H9 (cell line): ENCODE measurements around the gene BCAR3. TPM values are rescaled to one million over a fixed set of nuclear protein-coding genes. Genes with fewer than 3 reads are reported as not detected.

Experiments used
- DNase-seq: peaks from one replicate; pipeline ENCODE4 v3.0.0-alpha.2; 2017
- H2AFZ ChIP-seq: one replicate; pipeline ENCODE4 v1.6.1; 2013; ENCODE audit warnings: mild to moderate bottlenecking, low read length, control low read depth, moderate library complexity
- H2AK5ac ChIP-seq: 2 replicates; pipeline ENCODE4 v1.6.1; 2013; ENCODE audit warnings: low read length, control low read depth, mixed read lengths; ENCODE audit not compliant: insufficient read length
- H2BK120ac ChIP-seq: one replicate; pipeline ENCODE4 v1.6.1; 2013; ENCODE audit warnings: low read depth, mild to moderate bottlenecking, low read length, control low read depth, inconsistent platforms; ENCODE audit not compliant: poor library complexity, severe bottlenecking
- H2BK12ac ChIP-seq: 2 replicates; pipeline ENCODE4 v1.6.1; 2013; ENCODE audit warnings: low read length, control low read depth, mixed read lengths, low read depth; ENCODE audit not compliant: insufficient read length
- H2BK15ac ChIP-seq: 2 replicates; pipeline ENCODE4 v1.6.1; 2013; ENCODE audit warnings: low read depth, low read length, control low read depth
- H2BK20ac ChIP-seq: one replicate; pipeline ENCODE4 v1.6.1; 2013; ENCODE audit warnings: low read depth, mild to moderate bottlenecking, low read length, control low read depth, inconsistent platforms; ENCODE audit not compliant: poor library complexity, severe bottlenecking
- H2BK5ac ChIP-seq: 2 replicates; pipeline ENCODE4 v1.6.1; 2013; ENCODE audit warnings: low read length, control low read depth, mixed read lengths; ENCODE audit not compliant: insufficient read length
- H3K14ac ChIP-seq: 2 replicates; pipeline ENCODE4 v1.6.1; 2013; ENCODE audit warnings: low read length, control low read depth; ENCODE audit not compliant: insufficient read depth
- H3K18ac ChIP-seq: 2 replicates; pipeline ENCODE4 v1.6.1; 2013; ENCODE audit warnings: low read depth, mild to moderate bottlenecking, mixed read lengths, low read length, control low read depth; ENCODE audit not compliant: insufficient read length
- H3K23ac ChIP-seq: 2 replicates; pipeline ENCODE4 v1.6.1; 2013; ENCODE audit warnings: low read length, control low read depth, mixed read lengths, low read depth; ENCODE audit not compliant: insufficient read length
- H3K23me2 ChIP-seq: 2 replicates; pipeline ENCODE4 v1.6.1; 2013; ENCODE audit warnings: low read depth, mild to moderate bottlenecking, mixed read lengths, low read length, control low read depth; ENCODE audit not compliant: insufficient read length, poor library complexity, severe bottlenecking
- H3K27ac ChIP-seq: 2 replicates; pipeline ENCODE4 v1.5.1; 2013; ENCODE audit warnings: low read length, control low read depth, mixed read lengths, low read depth; ENCODE audit not compliant: insufficient read length
- H3K27me3 ChIP-seq: 2 replicates; pipeline ENCODE4 v1.6.1; 2013; ENCODE audit warnings: low read length, control low read depth, inconsistent platforms; ENCODE audit not compliant: insufficient read depth
- H3K4ac ChIP-seq: 2 replicates; pipeline ENCODE4 v1.6.1; 2013; ENCODE audit warnings: low read depth, mild to moderate bottlenecking, control low read depth, inconsistent platforms, low read length, moderate library complexity
- H3K4me1 ChIP-seq: 2 replicates; pipeline ENCODE4 v1.6.1; 2013; ENCODE audit warnings: low read length, control low read depth, inconsistent platforms; ENCODE audit not compliant: insufficient read depth
- H3K4me2 ChIP-seq: 2 replicates; pipeline ENCODE4 v1.6.1; 2013; ENCODE audit warnings: low read length, control low read depth, mixed read lengths; ENCODE audit not compliant: insufficient read length, insufficient read depth
- H3K56ac ChIP-seq: 2 replicates; pipeline ENCODE4 v1.6.1; 2013; ENCODE audit warnings: low read depth, mild to moderate bottlenecking, mixed read lengths, low read length, control low read depth; ENCODE audit not compliant: insufficient read length
- H3K79me1 ChIP-seq: 2 replicates; pipeline ENCODE4 v1.6.1; 2013; ENCODE audit warnings: low read depth, mild to moderate bottlenecking, moderate library complexity, low read length, control low read depth, inconsistent platforms; ENCODE audit not compliant: insufficient read depth, poor library complexity, severe bottlenecking
- H3K79me2 ChIP-seq: 2 replicates; pipeline ENCODE4 v1.6.1; 2013; ENCODE audit warnings: low read length, control low read depth, inconsistent platforms; ENCODE audit not compliant: insufficient read depth
- H3K9ac ChIP-seq: 2 replicates; pipeline ENCODE4 v1.6.1; 2013; ENCODE audit warnings: low read length, control low read depth, mixed read lengths; ENCODE audit not compliant: insufficient read length; ENCODE audit errors: extremely low read depth
- H3K9me3 ChIP-seq: one replicate; pipeline ENCODE4 v1.6.1; 2013; ENCODE audit warnings: low read depth, low read length, inconsistent platforms; ENCODE audit not compliant: control insufficient read depth
- H3T11ph ChIP-seq: one replicate; pipeline ENCODE4 v1.6.1; 2013; ENCODE audit warnings: mild to moderate bottlenecking, low read length, control low read depth, inconsistent platforms
- H4K20me1 ChIP-seq: one replicate; pipeline ENCODE4 v1.6.1; 2013; ENCODE audit not compliant: control insufficient read depth, insufficient read length, insufficient read depth
- H4K5ac ChIP-seq: 2 replicates; pipeline ENCODE4 v1.6.1; 2013; ENCODE audit warnings: low read depth, mild to moderate bottlenecking, mixed read lengths, low read length, control low read depth; ENCODE audit not compliant: insufficient read length
- H4K8ac ChIP-seq: replicated peaks from 2 replicates; pipeline ENCODE4 v1.6.1; 2013; ENCODE audit warnings: low read length, control low read depth, mixed read lengths, low read depth; ENCODE audit not compliant: insufficient read length
- H4K91ac ChIP-seq: 2 replicates; pipeline ENCODE4 v1.6.1; 2013; ENCODE audit warnings: low read depth, mild to moderate bottlenecking, moderate library complexity, mixed read lengths, low read length, control low read depth; ENCODE audit not compliant: insufficient read length
- H3K27ac Mint-ChIP-seq, 3 experiments: 2 replicates in 2 of 3; 3 replicates in 1 of 3; pipeline ENCODE4 v1.8.0; 2020 to 2021; ENCODE audit warnings: mixed read lengths in 3 of 3, mild to moderate bottlenecking in 1 of 3, moderate library complexity in 1 of 3
- H3K27me3 Mint-ChIP-seq: 2 replicates; pipeline ENCODE4 v1.8.0; 2021; ENCODE audit warnings: low read depth, mild to moderate bottlenecking, moderate library complexity, mixed read lengths
- H3K36me3 Mint-ChIP-seq, 3 experiments: 2 replicates in 2 of 3; 3 replicates in 1 of 3; pipeline ENCODE4 v1.8.0; 2020 to 2021; ENCODE audit warnings: low read depth in 3 of 3, mixed read lengths in 3 of 3; ENCODE audit not compliant: insufficient read depth in 1 of 3
- H3K4me1 Mint-ChIP-seq, 2 experiments: 2 replicates each; pipeline ENCODE4 v1.8.0; 2020; ENCODE audit warnings: mixed read lengths in 2 of 2
- H3K4me3 Mint-ChIP-seq, 2 experiments: 2 replicates in 1 of 2; 3 replicates in 1 of 2; pipeline ENCODE4 v1.8.0; 2020 to 2021; ENCODE audit warnings: mild to moderate bottlenecking in 2 of 2, mixed read lengths in 2 of 2, moderate library complexity in 1 of 2
- H3K9me3 Mint-ChIP-seq, 2 experiments: 2 replicates in 1 of 2; 3 replicates in 1 of 2; pipeline ENCODE4 v1.8.0; 2020; ENCODE audit warnings: mild to moderate bottlenecking in 2 of 2, mixed read lengths in 2 of 2, moderate library complexity in 1 of 2
- WGBS: extraction: QIAGEN DNeasy Blood & Tissue Kit; methylation state at CpG from one replicate; pipeline ENCODE4 v1.1.7; 2013; ENCODE audit warnings: missing lambda C conversion rate, low lambda C conversion rate, mixed read lengths; ENCODE audit not compliant: insufficient read length; ENCODE audit errors: extremely low coverage; 5-methylcytosine and 5-hydroxymethylcytosine counted together
- total RNA-seq: library from RNA; stranded (reverse); gene quantifications from 2 replicates; pipeline ENCODE4 v1.2.1, GENCODE V29; 2021
- TF ChIP-seq, protein P1 (sequence below): fragments of 200-600 bp; sonication (generic); conservative IDR thresholded peaks from 3 replicates; pipeline ENCODE4 v1.8.0; 2021; ENCODE audit warnings: antibody characterized with exemption, mild to moderate bottlenecking

Gene BCAR3
- total RNA-seq, 1 experiment from 2014 or later, result 4.9 TPM

DNA sequence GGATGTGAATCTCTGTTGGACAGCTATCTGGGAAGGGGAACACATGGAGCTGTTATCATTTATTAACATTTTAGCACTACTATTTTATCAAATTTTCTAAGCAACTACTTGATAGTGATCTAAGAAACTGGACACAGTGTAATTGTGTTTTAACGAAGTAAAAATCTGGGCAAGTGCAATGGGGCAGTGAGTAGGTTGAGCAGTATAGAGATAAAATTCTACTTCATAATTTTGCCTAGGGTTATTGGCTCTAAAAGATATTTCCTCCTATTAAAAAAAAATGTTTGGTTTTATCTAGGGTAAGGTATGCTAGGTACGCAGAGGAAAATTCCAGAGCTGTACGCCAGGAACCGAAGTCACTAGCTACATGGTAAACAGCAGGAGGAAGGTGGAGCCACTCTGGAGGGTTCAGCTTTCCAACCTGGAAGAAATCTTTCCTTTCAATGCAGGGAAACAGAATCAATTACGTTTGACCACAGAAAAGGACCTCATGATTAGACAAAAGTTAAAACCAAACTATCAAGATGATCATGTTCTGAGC is 43.3 kb downstream of the BCAR3 start:
- no CpG with 5 or more reads among the region's 5 CpGs for WGBS
- Histone ChIP-seq H2BK120ac (no peak overlapping the region), H3T11ph (no peak overlapping the region), H2BK20ac (no peak overlapping the region), H2AK5ac (no peak overlapping the region), H3K23ac (no peak overlapping the region), H3K79me2 (no peaks in the 10 kb centered on the region), H3K27ac (no peak overlapping the region), H2BK12ac (no peak overlapping the region), H4K20me1 (no peaks in the 10 kb centered on the region), H3K18ac (no peak overlapping the region), H3K23me2 (no peaks in the 10 kb centered on the region), H3K14ac (no peak overlapping the region), H3K56ac (no peak overlapping the region), H3K4ac (no peak overlapping the region), H4K5ac (no peak overlapping the region), H2BK5ac (no peak overlapping the region), H2AFZ (no peak overlapping the region), H2BK15ac (no peak overlapping the region), H3K9ac (no peak overlapping the region), H4K8ac (no peak overlapping the region), H3K4me2 (no peak overlapping the region), H3K9me3 (no peaks in the 10 kb centered on the region), H3K27me3 (no peaks in the 10 kb centered on the region), H3K79me1 (no peaks in the 10 kb centered on the region), H4K91ac (no peak overlapping the region), H3K4me1 (peaks cover 18% of the 10 kb centered on the region)
- Mint-ChIP-seq H3K27ac (peak overlapping the region; percentile 58 to 78 (median 77); a peak in 4 of 7 replicates), H3K4me3 (peak overlapping the region in 1 of 2 experiments; percentile 3; a peak in 1 of 5 replicates), H3K36me3 (peaks cover 9 to 20% (median 13%) of the 10 kb centered on the region in 3 experiments), H3K4me1 (peaks cover 33 to 43% of the 10 kb centered on the region in 2 experiments), H3K27me3 (no peaks in the 10 kb centered on the region), H3K9me3 (peaks cover 8 to 9% of the 10 kb centered on the region in 2 experiments)
- TF ChIP-seq, protein P1, sequence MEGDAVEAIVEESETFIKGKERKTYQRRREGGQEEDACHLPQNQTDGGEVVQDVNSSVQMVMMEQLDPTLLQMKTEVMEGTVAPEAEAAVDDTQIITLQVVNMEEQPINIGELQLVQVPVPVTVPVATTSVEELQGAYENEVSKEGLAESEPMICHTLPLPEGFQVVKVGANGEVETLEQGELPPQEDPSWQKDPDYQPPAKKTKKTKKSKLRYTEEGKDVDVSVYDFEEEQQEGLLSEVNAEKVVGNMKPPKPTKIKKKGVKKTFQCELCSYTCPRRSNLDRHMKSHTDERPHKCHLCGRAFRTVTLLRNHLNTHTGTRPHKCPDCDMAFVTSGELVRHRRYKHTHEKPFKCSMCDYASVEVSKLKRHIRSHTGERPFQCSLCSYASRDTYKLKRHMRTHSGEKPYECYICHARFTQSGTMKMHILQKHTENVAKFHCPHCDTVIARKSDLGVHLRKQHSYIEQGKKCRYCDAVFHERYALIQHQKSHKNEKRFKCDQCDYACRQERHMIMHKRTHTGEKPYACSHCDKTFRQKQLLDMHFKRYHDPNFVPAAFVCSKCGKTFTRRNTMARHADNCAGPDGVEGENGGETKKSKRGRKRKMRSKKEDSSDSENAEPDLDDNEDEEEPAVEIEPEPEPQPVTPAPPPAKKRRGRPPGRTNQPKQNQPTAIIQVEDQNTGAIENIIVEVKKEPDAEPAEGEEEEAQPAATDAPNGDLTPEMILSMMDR, result no peak
- DNase-seq, result no peak
